Measurements from ENCODE around the gene PDE11A.

- TF ChIP-seq REST (IDR thresholded peaks at IDR 0.05; ENCODE audit: insufficient read depth in 1 of 2, low read depth in 2 of 2, low read length in 2 of 2), result no peak
- TF ChIP-seq POLR2AphosphoS5 (IDR thresholded peaks at IDR 0.05; ENCODE audit: low read depth, low read length), result no peak
Observed at GRCh38 chr2:177574356-177574755, 498.2 kb downstream of the PDE11A start.
